Sigmoid colon (tissue), 7 donors: ENCODE data around the gene MOK. TPM values are rescaled to one million over a fixed set of nuclear protein-coding genes. Genes with fewer than 3 reads are reported as not detected.
A peak's percentile ranks its signal among the peaks of the same experiment; 100 is the strongest.

Experiments used
- DNase-seq: peaks from one replicate; pipeline ENCODE4 v3.0.0-alpha.2; 2019
- H3K27ac ChIP-seq, 4 donors: fragments of 200-600 bp; sonication (generic); one replicate each; pipeline ENCODE4 v1.5.1; 2016 to 2019; ENCODE audit warnings: mild to moderate bottlenecking in 1 of 4
- H3K27me3 ChIP-seq, 3 donors: fragments of 200-600 bp; sonication (generic); one replicate each; pipeline ENCODE4 v1.5.1; 2019; ENCODE audit warnings: mild to moderate bottlenecking in 1 of 3
- H3K36me3 ChIP-seq, 4 donors: fragments of 200-600 bp; sonication (generic); one replicate each; pipeline ENCODE4 v1.5.1; 2016 to 2019
- H3K4me1 ChIP-seq, 4 donors: fragments of 200-600 bp; sonication (generic); one replicate each; pipeline ENCODE4 v1.5.1; 2017 to 2019
- H3K4me3 ChIP-seq, 4 donors: fragments of 200-600 bp; sonication (generic); one replicate each; pipeline ENCODE4 v1.5.1; 2017 to 2019; ENCODE audit warnings: mild to moderate bottlenecking in 2 of 4, moderate library complexity in 1 of 4
- H3K9me3 ChIP-seq, 4 donors: fragments of 200-600 bp in 3 of 4; sonication (generic) in 3 of 4; one replicate each; pipeline versions ENCODE4 v1.5.1 to v1.6.1; 2013 to 2019
- EP300 ChIP-seq, 4 donors: sonication (generic); formaldehyde crosslinking; IDR thresholded peaks; one replicate each; pipeline ENCODE4 v1.6.1; 2017; ENCODE audit warnings: antibody characterized with exemption in 4 of 4
- POLR2A ChIP-seq, 2 donors: fragments of 450-650 bp; IDR thresholded peaks; one replicate each; pipeline ENCODE4 v1.6.1; 2016; ENCODE audit warnings: antibody characterized with exemption in 2 of 2, mild to moderate bottlenecking in 2 of 2, moderate library complexity in 2 of 2
- POLR2AphosphoS5 ChIP-seq, 4 donors: sonication (generic); formaldehyde crosslinking; IDR thresholded peaks; one replicate each; pipeline ENCODE4 v1.6.1; 2017; ENCODE audit warnings: antibody characterized with exemption in 4 of 4
- WGBS, 2 donors: extraction: QIAGEN DNeasy Blood & Tissue Kit; methylation state at CpG; one replicate each; pipeline ENCODE4 v1.1.7; 2013; 5-methylcytosine and 5-hydroxymethylcytosine counted together
- intact Hi-C: fragments of 100-400 bp; cut with DNase I; formaldehyde crosslinking; loops from one replicate; pipeline ENCODE4 v1.15.1; 2023
- polyA plus RNA-seq, 3 donors: library from polyadenylated mRNA; stranded (reverse); fragments of 200-250 nt; gene quantifications; one replicate each; pipeline ENCODE4 v1.2.3, GENCODE V29; 2013
- total RNA-seq, 4 donors: library from RNA; depleted of rRNA; stranded (reverse); fragments of >200 nt; gene quantifications; one replicate each; pipeline ENCODE4 v1.1.0, GENCODE V29; 2016
- TF ChIP-seq, protein P1 (sequence below), 4 experiments: fragments of 450-650 bp in 3 of 4; fragments of 200-600 bp in 1 of 4; IDR thresholded peaks; one replicate each; pipeline ENCODE4 v1.5.1; 2016 to 2019; ENCODE audit warnings: antibody characterized with exemption in 4 of 4, mild to moderate bottlenecking in 3 of 4, moderate library complexity in 2 of 4
- donor health status: healthy with polysubstance abuse.
- donor health status: Bipolar disorder and iron deficiency.
- donor health status: healthy.

Gene MOK
- total and polyA plus RNA-seq, 7 donors = 1.8 to 17.2 (median 9.4) TPM

DNA sequence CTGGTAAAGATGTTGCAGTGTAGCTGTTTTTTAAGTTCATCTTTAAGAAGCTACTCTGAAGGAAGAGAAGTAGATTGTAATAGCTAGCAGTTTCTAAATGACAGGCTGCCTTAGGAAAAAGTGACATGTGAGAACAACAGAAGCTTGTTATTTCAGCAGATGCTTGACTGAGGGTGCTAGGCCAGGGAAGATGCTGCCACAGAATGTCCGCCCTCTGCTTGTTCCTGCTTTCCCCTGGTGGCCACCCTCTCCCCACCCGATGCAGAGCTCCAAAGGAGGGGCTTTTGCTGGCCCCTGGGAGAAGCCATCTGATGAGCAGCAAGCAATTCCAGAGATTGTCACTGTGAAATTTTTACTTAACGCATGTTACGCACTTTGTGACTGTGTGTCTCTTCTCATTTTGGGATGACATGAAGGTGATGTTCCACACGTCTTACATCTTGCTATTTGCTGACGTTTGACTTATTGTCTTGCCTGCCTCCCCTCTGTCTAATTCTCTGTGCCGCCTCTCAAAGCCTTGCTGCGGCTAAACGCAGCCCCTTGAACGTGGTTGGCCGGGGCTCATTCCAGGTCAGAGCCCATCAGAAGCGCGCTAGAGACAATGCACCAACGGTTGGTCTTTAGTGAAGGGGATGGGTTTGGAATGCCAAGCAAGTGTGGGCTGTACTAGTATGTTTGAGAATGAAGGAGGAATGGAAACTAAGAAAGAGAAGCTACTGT, 120.5 kb downstream of the MOK start:
- H3K4me1 ChIP-seq = peaks cover 0 to 64% (median 53%) of the 10 kb centered on the region in 4 donors
- no peaks in the 10 kb centered on the region for H3K9me3 ChIP-seq
- no peaks in the 10 kb centered on the region for H3K36me3 ChIP-seq
- H3K27ac ChIP-seq = no peak overlapping the region
- TF ChIP-seq POLR2A (IDR thresholded peaks at IDR 0.05) (no peak), EP300 (IDR thresholded peaks at IDR 0.05) (no peak), POLR2AphosphoS5 (IDR thresholded peaks at IDR 0.05) (no peak)
- TF ChIP-seq, protein P1, sequence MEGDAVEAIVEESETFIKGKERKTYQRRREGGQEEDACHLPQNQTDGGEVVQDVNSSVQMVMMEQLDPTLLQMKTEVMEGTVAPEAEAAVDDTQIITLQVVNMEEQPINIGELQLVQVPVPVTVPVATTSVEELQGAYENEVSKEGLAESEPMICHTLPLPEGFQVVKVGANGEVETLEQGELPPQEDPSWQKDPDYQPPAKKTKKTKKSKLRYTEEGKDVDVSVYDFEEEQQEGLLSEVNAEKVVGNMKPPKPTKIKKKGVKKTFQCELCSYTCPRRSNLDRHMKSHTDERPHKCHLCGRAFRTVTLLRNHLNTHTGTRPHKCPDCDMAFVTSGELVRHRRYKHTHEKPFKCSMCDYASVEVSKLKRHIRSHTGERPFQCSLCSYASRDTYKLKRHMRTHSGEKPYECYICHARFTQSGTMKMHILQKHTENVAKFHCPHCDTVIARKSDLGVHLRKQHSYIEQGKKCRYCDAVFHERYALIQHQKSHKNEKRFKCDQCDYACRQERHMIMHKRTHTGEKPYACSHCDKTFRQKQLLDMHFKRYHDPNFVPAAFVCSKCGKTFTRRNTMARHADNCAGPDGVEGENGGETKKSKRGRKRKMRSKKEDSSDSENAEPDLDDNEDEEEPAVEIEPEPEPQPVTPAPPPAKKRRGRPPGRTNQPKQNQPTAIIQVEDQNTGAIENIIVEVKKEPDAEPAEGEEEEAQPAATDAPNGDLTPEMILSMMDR (IDR thresholded peaks at IDR 0.05) = no peak
- peak; percentile 8 for DNase-seq
- no peaks in the 10 kb centered on the region for H3K27me3 ChIP-seq
- 92 to 94% methylated on average over 14 of the region's 14 CpGs for WGBS, 2 donors
- intact Hi-C loops = no loop called here
- no peak overlapping the region for H3K4me3 ChIP-seq

DNA sequence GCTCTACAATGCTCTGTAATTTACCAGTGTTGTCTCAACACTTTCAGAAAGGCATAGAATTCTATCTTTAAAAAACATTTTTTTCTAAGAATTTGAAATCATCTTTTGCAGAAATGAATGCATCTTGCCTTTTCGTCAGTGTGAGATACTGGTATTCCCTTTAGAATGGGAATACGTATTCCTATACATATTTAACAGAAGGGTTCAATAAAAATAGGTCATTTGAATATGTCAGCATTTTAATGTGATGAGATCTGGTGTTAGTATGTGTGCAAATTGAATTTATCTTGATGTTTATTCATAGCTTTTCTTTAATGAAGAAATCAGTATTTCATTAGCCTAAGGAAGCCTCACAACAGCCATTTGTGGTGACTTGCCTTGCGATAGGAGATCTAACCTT, 121.1 kb downstream of the MOK start:
- intact Hi-C loops = no loop called here
- no peak for DNase-seq
- no peaks in the 10 kb centered on the region for H3K27me3 ChIP-seq
- H3K4me3 ChIP-seq = no peak overlapping the region
- H3K4me1 ChIP-seq = peaks cover 0 to 64% (median 53%) of the 10 kb centered on the region in 4 donors
- no peaks in the 10 kb centered on the region for H3K9me3 ChIP-seq
- WGBS, 2 donors = 93 to 96% methylated on average over 3 of the region's 3 CpGs
- no peak overlapping the region for H3K27ac ChIP-seq
- no peaks in the 10 kb centered on the region for H3K36me3 ChIP-seq
- no peak for TF ChIP-seq POLR2A (IDR thresholded peaks at IDR 0.05)

DNA sequence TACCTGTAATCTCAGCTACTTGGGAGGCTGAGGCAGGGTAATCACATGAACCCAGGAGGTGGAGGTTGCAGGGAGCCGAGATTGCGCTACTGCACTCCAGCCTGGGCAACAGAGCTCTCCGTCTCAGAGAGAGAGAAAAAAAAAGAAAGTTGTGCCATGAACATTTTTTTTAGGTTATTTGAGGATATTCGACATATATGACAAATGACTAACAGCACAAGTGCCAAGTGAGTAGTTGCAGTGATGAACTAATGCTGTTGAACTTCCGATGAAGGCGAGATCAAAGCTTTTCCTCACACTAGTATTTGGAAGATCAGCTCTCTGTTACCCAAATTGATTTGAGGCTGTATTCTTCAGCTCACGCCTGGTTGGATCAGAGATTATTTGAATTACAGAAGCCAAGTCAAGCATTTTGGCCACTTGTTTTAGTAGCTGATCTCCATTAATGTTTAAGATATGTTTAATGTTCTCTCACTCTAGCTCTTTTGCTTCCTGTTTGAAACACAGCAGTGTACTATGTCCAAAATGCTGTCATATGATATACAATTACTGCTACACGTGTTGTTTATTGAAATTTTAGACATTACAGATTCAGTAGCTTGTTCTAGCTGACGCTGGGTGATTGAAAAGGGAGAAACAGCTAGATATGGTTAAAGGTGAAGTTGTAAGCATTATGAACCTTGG, 121.9 kb downstream of the MOK start:
- peaks cover 0 to 62% (median 48%) of the 10 kb centered on the region in 4 donors for H3K4me1 ChIP-seq

DNA sequence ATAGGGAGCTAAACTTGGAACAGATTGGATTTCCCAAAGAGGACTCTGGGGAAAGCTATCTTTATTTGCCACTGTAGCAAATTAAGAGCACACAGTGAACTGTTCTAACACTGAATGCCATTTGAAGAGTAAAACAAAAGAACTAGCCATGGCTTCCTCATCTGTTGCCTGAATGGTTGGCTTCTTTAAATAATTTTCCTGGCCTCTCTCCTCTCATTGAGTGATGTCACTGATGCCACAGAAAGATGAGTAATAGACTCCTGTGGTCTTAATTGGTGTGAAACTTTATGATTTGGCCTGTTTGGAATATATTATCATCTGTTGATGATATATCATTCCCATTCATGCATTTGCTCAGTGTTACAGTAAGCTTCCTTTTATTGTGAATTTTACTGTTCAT, 122.8 kb downstream of the MOK start:
- no peaks in the 10 kb centered on the region for H3K36me3 ChIP-seq
- TF ChIP-seq POLR2AphosphoS5 (IDR thresholded peaks at IDR 0.05) = no peak
- TF ChIP-seq, protein P1 (IDR thresholded peaks at IDR 0.05) = no peak
- TF ChIP-seq POLR2A (IDR thresholded peaks at IDR 0.05) = no peak
- no peak for TF ChIP-seq EP300 (IDR thresholded peaks at IDR 0.05)
- no peaks in the 10 kb centered on the region for H3K27me3 ChIP-seq
- intact Hi-C loops = no loop called here
- H3K4me3 ChIP-seq = no peak overlapping the region
- no peak overlapping the region for H3K27ac ChIP-seq
- H3K9me3 ChIP-seq = no peaks in the 10 kb centered on the region
- DNase-seq = no peak
- peaks cover 0 to 54% (median 39%) of the 10 kb centered on the region in 4 donors for H3K4me1 ChIP-seq

More for the DNA sequence above, 121.9 kb downstream of the MOK start:
- no peaks in the 10 kb centered on the region for H3K9me3 ChIP-seq
- no peak overlapping the region for H3K4me3 ChIP-seq
- H3K36me3 ChIP-seq = no peaks in the 10 kb centered on the region
- WGBS, 2 donors = 81 to 93% methylated on average over 9 of the region's 9 CpGs
- intact Hi-C loops = no loop called here
- peak; percentile 8 for DNase-seq
- no peak overlapping the region for H3K27ac ChIP-seq
- TF ChIP-seq, protein P1 (IDR thresholded peaks at IDR 0.05) = no peak
- TF ChIP-seq EP300 (IDR thresholded peaks at IDR 0.05) (no peak), POLR2AphosphoS5 (IDR thresholded peaks at IDR 0.05) (no peak), POLR2A (IDR thresholded peaks at IDR 0.05) (no peak)
- H3K27me3 ChIP-seq = no peaks in the 10 kb centered on the region

DNA sequence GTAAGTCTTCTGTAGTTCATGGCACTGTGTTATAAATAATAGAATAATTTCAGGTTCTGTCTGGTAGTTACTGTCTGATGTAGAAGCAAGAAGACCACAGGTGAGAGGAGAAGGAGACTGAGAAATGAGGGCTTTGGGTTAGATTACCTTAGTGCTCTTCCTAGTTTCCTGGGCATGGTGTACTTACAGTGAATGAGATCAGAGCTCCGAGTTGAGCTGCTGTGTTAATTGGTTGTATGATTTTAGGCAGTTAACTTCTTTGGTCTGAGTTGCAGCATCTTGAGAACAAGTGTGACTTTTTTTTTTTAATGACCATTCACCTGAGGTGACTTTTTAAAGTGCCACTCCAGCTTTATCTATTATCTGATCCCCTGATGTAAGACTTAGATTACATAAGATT, 123.8 kb downstream of the MOK start:
- TF ChIP-seq POLR2A (IDR thresholded peaks at IDR 0.05) = no peak
- TF ChIP-seq EP300 (IDR thresholded peaks at IDR 0.05) = no peak
- no peak for TF ChIP-seq POLR2AphosphoS5 (IDR thresholded peaks at IDR 0.05)
- TF ChIP-seq, protein P1 (IDR thresholded peaks at IDR 0.05) = no peak
- no peaks in the 10 kb centered on the region for H3K36me3 ChIP-seq
- 56 to 81% methylated on average over 1 of the region's 1 CpG for WGBS, 2 donors
- intact Hi-C loops = no loop called here
- H3K27me3 ChIP-seq = no peaks in the 10 kb centered on the region
- H3K4me3 ChIP-seq = no peak overlapping the region
- no peak for DNase-seq
- H3K27ac ChIP-seq = no peak overlapping the region
- peaks cover 0 to 44% (median 30%) of the 10 kb centered on the region in 4 donors for H3K4me1 ChIP-seq
- no peaks in the 10 kb centered on the region for H3K9me3 ChIP-seq
